ENCODE results near the gene PRPF4.

DNA sequence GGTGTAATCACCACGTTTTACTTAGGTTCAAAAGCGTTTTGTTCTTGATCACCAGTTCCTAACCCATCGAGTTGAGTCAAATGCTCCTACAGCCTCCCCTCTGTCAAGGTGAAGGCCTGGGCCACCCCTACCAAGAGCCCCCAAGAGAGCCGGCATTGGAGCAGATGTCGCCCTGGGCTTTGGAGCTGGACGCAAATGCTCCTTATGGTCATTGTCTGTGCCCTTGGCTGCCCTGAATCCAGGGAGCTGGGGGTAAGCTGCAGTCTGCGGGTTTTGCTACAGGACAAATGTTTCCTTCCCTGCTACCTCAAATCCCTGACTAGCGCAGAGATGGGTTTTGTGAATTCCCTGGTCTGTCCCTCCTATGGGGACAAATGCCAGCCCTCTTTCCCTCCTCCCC lies 22.9 kb downstream of the PRPF4 start:
- TF ChIP-seq, protein P1, sequence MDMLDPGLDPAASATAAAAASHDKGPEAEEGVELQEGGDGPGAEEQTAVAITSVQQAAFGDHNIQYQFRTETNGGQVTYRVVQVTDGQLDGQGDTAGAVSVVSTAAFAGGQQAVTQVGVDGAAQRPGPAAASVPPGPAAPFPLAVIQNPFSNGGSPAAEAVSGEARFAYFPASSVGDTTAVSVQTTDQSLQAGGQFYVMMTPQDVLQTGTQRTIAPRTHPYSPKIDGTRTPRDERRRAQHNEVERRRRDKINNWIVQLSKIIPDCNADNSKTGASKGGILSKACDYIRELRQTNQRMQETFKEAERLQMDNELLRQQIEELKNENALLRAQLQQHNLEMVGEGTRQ (CRISPR knock-in tag; IDR thresholded peaks at IDR 0.05) = no peak
- TF ChIP-seq, protein P2, sequence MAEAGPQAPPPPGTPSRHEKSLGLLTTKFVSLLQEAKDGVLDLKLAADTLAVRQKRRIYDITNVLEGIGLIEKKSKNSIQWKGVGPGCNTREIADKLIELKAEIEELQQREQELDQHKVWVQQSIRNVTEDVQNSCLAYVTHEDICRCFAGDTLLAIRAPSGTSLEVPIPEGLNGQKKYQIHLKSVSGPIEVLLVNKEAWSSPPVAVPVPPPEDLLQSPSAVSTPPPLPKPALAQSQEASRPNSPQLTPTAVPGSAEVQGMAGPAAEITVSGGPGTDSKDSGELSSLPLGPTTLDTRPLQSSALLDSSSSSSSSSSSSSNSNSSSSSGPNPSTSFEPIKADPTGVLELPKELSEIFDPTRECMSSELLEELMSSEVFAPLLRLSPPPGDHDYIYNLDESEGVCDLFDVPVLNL (CRISPR knock-in tag; IDR thresholded peaks at IDR 0.05; ENCODE audit: borderline replicate concordance, low read depth) = no peak
- TF ChIP-seq, protein P3, sequence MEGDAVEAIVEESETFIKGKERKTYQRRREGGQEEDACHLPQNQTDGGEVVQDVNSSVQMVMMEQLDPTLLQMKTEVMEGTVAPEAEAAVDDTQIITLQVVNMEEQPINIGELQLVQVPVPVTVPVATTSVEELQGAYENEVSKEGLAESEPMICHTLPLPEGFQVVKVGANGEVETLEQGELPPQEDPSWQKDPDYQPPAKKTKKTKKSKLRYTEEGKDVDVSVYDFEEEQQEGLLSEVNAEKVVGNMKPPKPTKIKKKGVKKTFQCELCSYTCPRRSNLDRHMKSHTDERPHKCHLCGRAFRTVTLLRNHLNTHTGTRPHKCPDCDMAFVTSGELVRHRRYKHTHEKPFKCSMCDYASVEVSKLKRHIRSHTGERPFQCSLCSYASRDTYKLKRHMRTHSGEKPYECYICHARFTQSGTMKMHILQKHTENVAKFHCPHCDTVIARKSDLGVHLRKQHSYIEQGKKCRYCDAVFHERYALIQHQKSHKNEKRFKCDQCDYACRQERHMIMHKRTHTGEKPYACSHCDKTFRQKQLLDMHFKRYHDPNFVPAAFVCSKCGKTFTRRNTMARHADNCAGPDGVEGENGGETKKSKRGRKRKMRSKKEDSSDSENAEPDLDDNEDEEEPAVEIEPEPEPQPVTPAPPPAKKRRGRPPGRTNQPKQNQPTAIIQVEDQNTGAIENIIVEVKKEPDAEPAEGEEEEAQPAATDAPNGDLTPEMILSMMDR (IDR thresholded peaks at IDR 0.05) = no peak
- TF ChIP-seq PRRX2 (CRISPR knock-in tag; IDR thresholded peaks at IDR 0.05) (no peak), RELA (CRISPR knock-in tag; IDR thresholded peaks at IDR 0.05; ENCODE audit: borderline replicate concordance) (no peak), FOXP1 (CRISPR knock-in tag; IDR thresholded peaks at IDR 0.05; ENCODE audit: borderline replicate concordance) (no peak), ETV6 (CRISPR knock-in tag; IDR thresholded peaks at IDR 0.05) (no peak), TP53 (CRISPR knock-in tag; IDR thresholded peaks at IDR 0.05) (no peak), ZBTB21 (CRISPR knock-in tag; IDR thresholded peaks at IDR 0.05; ENCODE audit: borderline replicate concordance) (no peak), NR1H2 (CRISPR knock-in tag; IDR thresholded peaks at IDR 0.05) (no peak), NFYB (CRISPR knock-in tag; conservative IDR thresholded peaks at IDR 0.05; ENCODE audit: low read depth) (no peak)
- TF ChIP-seq, protein P4, sequence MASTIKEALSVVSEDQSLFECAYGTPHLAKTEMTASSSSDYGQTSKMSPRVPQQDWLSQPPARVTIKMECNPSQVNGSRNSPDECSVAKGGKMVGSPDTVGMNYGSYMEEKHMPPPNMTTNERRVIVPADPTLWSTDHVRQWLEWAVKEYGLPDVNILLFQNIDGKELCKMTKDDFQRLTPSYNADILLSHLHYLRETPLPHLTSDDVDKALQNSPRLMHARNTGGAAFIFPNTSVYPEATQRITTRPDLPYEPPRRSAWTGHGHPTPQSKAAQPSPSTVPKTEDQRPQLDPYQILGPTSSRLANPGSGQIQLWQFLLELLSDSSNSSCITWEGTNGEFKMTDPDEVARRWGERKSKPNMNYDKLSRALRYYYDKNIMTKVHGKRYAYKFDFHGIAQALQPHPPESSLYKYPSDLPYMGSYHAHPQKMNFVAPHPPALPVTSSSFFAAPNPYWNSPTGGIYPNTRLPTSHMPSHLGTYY (CRISPR knock-in tag; IDR thresholded peaks at IDR 0.05) = no peak
- TF ChIP-seq, protein P5, sequence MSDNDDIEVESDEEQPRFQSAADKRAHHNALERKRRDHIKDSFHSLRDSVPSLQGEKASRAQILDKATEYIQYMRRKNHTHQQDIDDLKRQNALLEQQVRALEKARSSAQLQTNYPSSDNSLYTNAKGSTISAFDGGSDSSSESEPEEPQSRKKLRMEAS (CRISPR knock-in tag; IDR thresholded peaks at IDR 0.05) = no peak

Measured in WTC11 (cell line).